ENCODE measurements around the gene GRM4. TPM values are rescaled to one million over a fixed set of nuclear protein-coding genes. Genes with fewer than 3 reads are reported as not detected.

The GRM4 gene
- total RNA-seq, 1 donor from 2014 or later = not detected

- peaks cover 11% of the 10 kb centered on the region for H3K4me1 ChIP-seq
- no peak overlapping the region for H3K4me3 ChIP-seq
- intact Hi-C loops (cut with micrococcal nuclease) = no loop called here
- no peak for DNase-seq
- TF ChIP-seq CTCF (IDR thresholded peaks at IDR 0.05; ENCODE audit: borderline replicate concordance) = no peak
- no peaks in the 10 kb centered on the region for H3K9me3 ChIP-seq (replicated peaks)
- no peak overlapping the region for H3K27ac ChIP-seq (replicated peaks)
- peaks cover 91% of the 10 kb centered on the region for H3K27me3 ChIP-seq (ENCODE audit: low read depth)
- H3K36me3 ChIP-seq = no peaks in the 10 kb centered on the region
These were observed 81.2 kb downstream of the GRM4 start for GRCh38 chr6:34064675-34065074.

- intact Hi-C loops (cut with micrococcal nuclease) = no loop called here
- Histone ChIP-seq H3K9me3 (replicated peaks) (no peaks in the 10 kb centered on the region), H3K4me1 (peaks cover 11% of the 10 kb centered on the region), H3K27me3 (ENCODE audit: low read depth) (peaks cover 97% of the 10 kb centered on the region), H3K36me3 (no peaks in the 10 kb centered on the region), H3K4me3 (no peak overlapping the region), H3K27ac (replicated peaks) (no peak overlapping the region)
- no peak for TF ChIP-seq CTCF (IDR thresholded peaks at IDR 0.05; ENCODE audit: borderline replicate concordance)
- DNase-seq = no peak
These were observed 82.2 kb downstream of the GRM4 start for GRCh38 chr6:34063651-34064050.

- Histone ChIP-seq H3K4me1 (peaks cover 11% of the 10 kb centered on the region), H3K36me3 (no peaks in the 10 kb centered on the region), H3K27ac (replicated peaks) (no peak overlapping the region), H3K4me3 (no peak overlapping the region), H3K27me3 (ENCODE audit: low read depth) (peaks cover 97% of the 10 kb centered on the region), H3K9me3 (replicated peaks) (no peaks in the 10 kb centered on the region)
- no peak for TF ChIP-seq CTCF (IDR thresholded peaks at IDR 0.05; ENCODE audit: borderline replicate concordance)
- intact Hi-C loops (cut with micrococcal nuclease) = no loop called here
- DNase-seq = no peak
These were observed 83.1 kb downstream of the GRM4 start for GRCh38 chr6:34062815-34063214.

- no peak for TF ChIP-seq CTCF (IDR thresholded peaks at IDR 0.05; ENCODE audit: borderline replicate concordance)
- Histone ChIP-seq H3K4me3 (no peak overlapping the region), H3K27me3 (ENCODE audit: low read depth) (peaks cover 97% of the 10 kb centered on the region)
These were observed 83.7 kb downstream of the GRM4 start for GRCh38 chr6:34062156-34062555.

GRCh38 chr6:34061348-34061747, 84.5 kb downstream of the GRM4 start:
- Histone ChIP-seq H3K9me3 (replicated peaks) (no peaks in the 10 kb centered on the region), H3K36me3 (no peaks in the 10 kb centered on the region), H3K4me3 (no peak overlapping the region), H3K4me1 (peaks cover 16% of the 10 kb centered on the region), H3K27ac (replicated peaks) (no peak overlapping the region), H3K27me3 (ENCODE audit: low read depth) (peaks cover 97% of the 10 kb centered on the region)
- DNase-seq = no peak
- TF ChIP-seq CTCF (IDR thresholded peaks at IDR 0.05; ENCODE audit: borderline replicate concordance) = no peak
- intact Hi-C loops (cut with micrococcal nuclease) = no loop called here

More at GRCh38 chr6:34062156-34062555, 83.7 kb downstream of the GRM4 start:
- Histone ChIP-seq H3K9me3 (replicated peaks) (no peaks in the 10 kb centered on the region), H3K4me1 (peaks cover 12% of the 10 kb centered on the region), H3K27ac (replicated peaks) (no peak overlapping the region), H3K36me3 (no peaks in the 10 kb centered on the region)
- no peak for DNase-seq
- intact Hi-C loops (cut with micrococcal nuclease) = no loop called here

GRCh38 chr6:34059914-34060313, 86.0 kb downstream of the GRM4 start:
- TF ChIP-seq CTCF (IDR thresholded peaks at IDR 0.05; ENCODE audit: borderline replicate concordance) = no peak
- Histone ChIP-seq H3K9me3 (replicated peaks) (no peaks in the 10 kb centered on the region), H3K27ac (replicated peaks) (no peak overlapping the region), H3K27me3 (ENCODE audit: low read depth) (peaks cover 99% of the 10 kb centered on the region), H3K4me3 (no peak overlapping the region), H3K4me1 (peaks cover 9% of the 10 kb centered on the region), H3K36me3 (no peaks in the 10 kb centered on the region)
- intact Hi-C loops (cut with micrococcal nuclease) = no loop called here
- no peak for DNase-seq
